GM12892 (cell line): ENCODE measurements around the gene RDH8.

ENCODE experiments used
- DNase-seq: peaks from one replicate; pipeline ENCODE4 v3.0.0; 2011; ENCODE audit not compliant: insufficient read length
- FAIRE-seq: peaks from 2 replicates; lab custom pipeline; 2011; peaks lifted over from hg19 to GRCh38; lab: Jason Lieb, UNC
- POLR2A ChIP-seq: IDR thresholded peaks from 2 replicates; pipeline ENCODE4 v1.6.1; 2011; ENCODE audit warnings: low read depth, low read length, control low read depth
- POLR2AphosphoS5 ChIP-seq: IDR thresholded peaks from 2 replicates; pipeline ENCODE4 v1.6.1; 2011; ENCODE audit warnings: low read depth, low read length, control low read depth
- TAF1 ChIP-seq: IDR thresholded peaks from 2 replicates; pipeline ENCODE4 v1.6.1; 2011; ENCODE audit warnings: low read depth, mild to moderate bottlenecking, control low read depth, low read length, borderline replicate concordance

RDH8 gene

GRCh38 chr19:10068205-10068604, 54.9 kb downstream of the RDH8 start:
- FAIRE-seq (no peak), DNase-seq (no peak)
- TF ChIP-seq TAF1: no peak
- TF ChIP-seq POLR2AphosphoS5: no peak
- TF ChIP-seq POLR2A: no peak

- FAIRE-seq (no peak), DNase-seq (no peak)
- TF ChIP-seq POLR2A (no peak), POLR2AphosphoS5 (no peak), TAF1 (no peak)
These were observed 55.8 kb downstream of the RDH8 start for GRCh38 chr19:10069046-10069445.

GRCh38 chr19:10070730-10071446, 57.6 kb downstream of the RDH8 start:
- FAIRE-seq (no peak), DNase-seq (no peak)
- TF ChIP-seq TAF1 (no peak), POLR2AphosphoS5 (no peak), POLR2A (no peak)
